ENCODE measurements around the gene TMEM128. TPM values are rescaled to one million over a fixed set of nuclear protein-coding genes. Genes with fewer than 3 reads are reported as not detected.
"Not testable (repeated sequence)": the region's sequence is repeated elsewhere in the genome, so short reads cannot be mapped to it uniquely, and the experiment has no call there.

Gene TMEM128
- total and polyA plus RNA-seq, 8 donors, result 18.5 to 43.3 (median 40.4) TPM

- Histone ChIP-seq H3K9me3 (no peaks in the 10 kb centered on the region), H3K36me3 (no peaks in the 10 kb centered on the region), H3K4me1 (no peaks in the 10 kb centered on the region), H3K4me3 (no peak overlapping the region), H3K27me3 (peaks cover 0 to 47% of the 10 kb centered on the region in 2 donors), H3K27ac (no peak overlapping the region)
- DNase-seq (no peak), ATAC-seq (no peak)
- no peak for TF ChIP-seq CTCF (IDR thresholded peaks at IDR 0.05)
- intact Hi-C loops (cut with DNase I), result no loop called here
These were observed 44.2 kb downstream of the TMEM128 start for GRCh38 chr4:4203688-4204400.

- Histone ChIP-seq H3K9me3 (no peaks in the 10 kb centered on the region), H3K4me3 (no peak overlapping the region), H3K4me1 (no peaks in the 10 kb centered on the region), H3K27me3 (peaks cover 0 to 36% of the 10 kb centered on the region in 2 donors), H3K36me3 (no peaks in the 10 kb centered on the region), H3K27ac (no peak overlapping the region)
- no peak for DNase-seq
- intact Hi-C loops (cut with DNase I), result no loop called here
- no peak for ATAC-seq
- no peak for TF ChIP-seq CTCF (IDR thresholded peaks at IDR 0.05)
These were observed 45.5 kb downstream of the TMEM128 start for GRCh38 chr4:4202510-4202909.

GRCh38 chr4:4200624-4201023 is 47.4 kb downstream of the TMEM128 start:
- Histone ChIP-seq H3K27ac (no peak overlapping the region), H3K36me3 (no peaks in the 10 kb centered on the region), H3K27me3 (peaks cover 0 to 26% of the 10 kb centered on the region in 2 donors), H3K4me1 (no peaks in the 10 kb centered on the region), H3K9me3 (no peaks in the 10 kb centered on the region), H3K4me3 (no peak overlapping the region)
- DNase-seq (no peak), ATAC-seq (no peak)
- intact Hi-C loops (cut with DNase I), result no loop called here
- TF ChIP-seq CTCF (IDR thresholded peaks at IDR 0.05), result no peak

- ATAC-seq, result no peak
- no peak overlapping the region for H3K27ac ChIP-seq
- no peak for TF ChIP-seq CTCF (IDR thresholded peaks at IDR 0.05)
- DNase-seq, result no peak
- no peaks in the 10 kb centered on the region for H3K36me3 ChIP-seq
- peaks cover 0 to 8% of the 10 kb centered on the region in 2 donors for H3K27me3 ChIP-seq
- H3K4me1 ChIP-seq, result no peaks in the 10 kb centered on the region
- H3K9me3 ChIP-seq, result no peaks in the 10 kb centered on the region
- H3K4me3 ChIP-seq, result no peak overlapping the region
- intact Hi-C loops (cut with DNase I), result no loop called here
These were observed 52.7 kb downstream of the TMEM128 start for GRCh38 chr4:4195354-4195753.

- peaks cover 0 to 24% of the 10 kb centered on the region in 2 donors for H3K27me3 ChIP-seq
- H3K4me3 ChIP-seq; H3K27ac ChIP-seq; H3K4me1 ChIP-seq; H3K36me3 ChIP-seq; intact Hi-C loops (cut with DNase I); DNase-seq; ATAC-seq; H3K9me3 ChIP-seq: not testable (repeated sequence)
These were observed 59.5 kb downstream of the TMEM128 start for GRCh38 chr4:4188557-4188956.

Other genes starting within 250 kb of the TMEM128 start
- not detected for gene OTOP1, start 21.3 kb downstream of the TMEM128 start, total RNA-seq
- gene OTOP1, start 21.3 kb downstream of the TMEM128 start, polyA plus RNA-seq (ENCODE audit: insufficient read length in 6 of 6), result not detected
- 10 to 100 TPM in 1 of 2 donors, 1 to 10 TPM in 1; 9.7 to 20.4 TPM for gene LYAR, start 41.9 kb upstream of the TMEM128 start, total RNA-seq
- 10 to 100 TPM; 20.3 to 23.7 (median 22.1) TPM for gene LYAR, start 41.9 kb upstream of the TMEM128 start, polyA plus RNA-seq (ENCODE audit: insufficient read length in 6 of 6)
- gene ZBTB49, start 42.0 kb upstream of the TMEM128 start, total RNA-seq, result 1 to 10 TPM; 4.8 to 5.3 TPM
- gene ZBTB49, start 42.0 kb upstream of the TMEM128 start, polyA plus RNA-seq (ENCODE audit: insufficient read length in 6 of 6), result 10 to 100 TPM in 4 of 6 donors, 1 to 10 TPM in 2; 7.6 to 13.5 (median 10.6) TPM
- 1 to 10 TPM in 1 of 2 donors, under 1 TPM in 1; 0.86 to 5.5 TPM for gene NSG1, start 138.9 kb upstream of the TMEM128 start, total RNA-seq
- 10 to 100 TPM; 58.2 to 74.5 (median 69.6) TPM for gene NSG1, start 138.9 kb upstream of the TMEM128 start, polyA plus RNA-seq (ENCODE audit: insufficient read length in 6 of 6)

Measured in left lung (tissue), 10 donors.